ENCODE data around the gene BICRAL.
"Not testable (repeated sequence)": the region's sequence is repeated elsewhere in the genome, so short reads cannot be mapped to it uniquely, and the experiment has no call there.

BICRAL gene

GRCh38 chr6:42791706-42792320 is 10.0 kb downstream of the BICRAL start:
- no peak for DNase-seq (ENCODE audit: low read depth, low spot score)
- no peak for TF ChIP-seq CTCF (IDR thresholded peaks at IDR 0.05; ENCODE audit: low read depth, low read length)
- in situ Hi-C loops (cut with HindIII; ENCODE audit: low sequenced_read_pairs) = no loop called here
- no peak overlapping the region for H3K4me3 ChIP-seq (ENCODE audit: low read depth, low read length)

- in situ Hi-C loops (cut with HindIII; ENCODE audit: low sequenced_read_pairs) = no loop called here
- H3K4me3 ChIP-seq (ENCODE audit: low read depth, low read length) = no peak overlapping the region
- no peak for DNase-seq (ENCODE audit: low read depth, low spot score)
- no peak for TF ChIP-seq CTCF (IDR thresholded peaks at IDR 0.05; ENCODE audit: low read depth, low read length)
Measured at GRCh38 chr6:42795651-42796050, 13.8 kb downstream of the BICRAL start.

- H3K4me3 ChIP-seq (ENCODE audit: low read depth, low read length) = no peak overlapping the region
- no peak for DNase-seq (ENCODE audit: low read depth, low spot score)
- TF ChIP-seq CTCF (IDR thresholded peaks at IDR 0.05; ENCODE audit: low read depth, low read length) = no peak
- in situ Hi-C loops (cut with HindIII; ENCODE audit: low sequenced_read_pairs) = no loop called here
Measured at GRCh38 chr6:42796171-42796570, 14.3 kb downstream of the BICRAL start.

GRCh38 chr6:42797696-42798095 is 15.8 kb downstream of the BICRAL start:
- H3K4me3 ChIP-seq (ENCODE audit: low read depth, low read length); in situ Hi-C loops (cut with HindIII; ENCODE audit: low sequenced_read_pairs); DNase-seq (ENCODE audit: low read depth, low spot score): not testable (repeated sequence)

GRCh38 chr6:42805297-42805861 is 23.5 kb downstream of the BICRAL start:
- TF ChIP-seq CTCF (IDR thresholded peaks at IDR 0.05; ENCODE audit: low read depth, low read length) = no peak
- no peak overlapping the region for H3K4me3 ChIP-seq (ENCODE audit: low read depth, low read length)
- no peak for DNase-seq (ENCODE audit: low read depth, low spot score)
- in situ Hi-C loops (cut with HindIII; ENCODE audit: low sequenced_read_pairs) = no loop called here

GRCh38 chr6:42806359-42806758 is 24.5 kb downstream of the BICRAL start:
- H3K4me3 ChIP-seq (ENCODE audit: low read depth, low read length); in situ Hi-C loops (cut with HindIII; ENCODE audit: low sequenced_read_pairs); DNase-seq (ENCODE audit: low read depth, low spot score): not testable (repeated sequence)

GRCh38 chr6:42808492-42809483 is 26.9 kb downstream of the BICRAL start:
- no peak overlapping the region for H3K4me3 ChIP-seq (ENCODE audit: low read depth, low read length)
- TF ChIP-seq CTCF (IDR thresholded peaks at IDR 0.05; ENCODE audit: low read depth, low read length) = no peak
- no peak for DNase-seq (ENCODE audit: low read depth, low spot score)
- in situ Hi-C loops (cut with HindIII; ENCODE audit: low sequenced_read_pairs) = no loop called here

Measured in astrocyte of the spinal cord (primary cell).